Coronary artery (tissue), 2 donors: ENCODE results near the gene EXD2.

ENCODE experiments used
- DNase-seq: peaks from one replicate; pipeline ENCODE4 v3.0.0-alpha.2; 2017; ENCODE audit warnings: low spot score
- H3K27ac ChIP-seq, 2 donors: fragments of 200-600 bp; sonication (generic); one replicate each; pipeline ENCODE4 v1.5.1; 2016 to 2019
- H3K4me3 ChIP-seq: fragments of 200-600 bp; sonication (generic); 2 replicates; pipeline ENCODE4 v1.5.1; 2016; ENCODE audit warnings: mild to moderate bottlenecking, moderate library complexity
- TF ChIP-seq, protein P1 (sequence below): fragments of 200-600 bp; sonication (generic); IDR thresholded peaks from one replicate; pipeline ENCODE4 v1.5.1; 2019; ENCODE audit warnings: antibody characterized with exemption

Gene EXD2, protein sequence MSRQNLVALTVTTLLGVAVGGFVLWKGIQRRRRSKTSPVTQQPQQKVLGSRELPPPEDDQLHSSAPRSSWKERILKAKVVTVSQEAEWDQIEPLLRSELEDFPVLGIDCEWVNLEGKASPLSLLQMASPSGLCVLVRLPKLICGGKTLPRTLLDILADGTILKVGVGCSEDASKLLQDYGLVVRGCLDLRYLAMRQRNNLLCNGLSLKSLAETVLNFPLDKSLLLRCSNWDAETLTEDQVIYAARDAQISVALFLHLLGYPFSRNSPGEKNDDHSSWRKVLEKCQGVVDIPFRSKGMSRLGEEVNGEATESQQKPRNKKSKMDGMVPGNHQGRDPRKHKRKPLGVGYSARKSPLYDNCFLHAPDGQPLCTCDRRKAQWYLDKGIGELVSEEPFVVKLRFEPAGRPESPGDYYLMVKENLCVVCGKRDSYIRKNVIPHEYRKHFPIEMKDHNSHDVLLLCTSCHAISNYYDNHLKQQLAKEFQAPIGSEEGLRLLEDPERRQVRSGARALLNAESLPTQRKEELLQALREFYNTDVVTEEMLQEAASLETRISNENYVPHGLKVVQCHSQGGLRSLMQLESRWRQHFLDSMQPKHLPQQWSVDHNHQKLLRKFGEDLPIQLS

DNA sequence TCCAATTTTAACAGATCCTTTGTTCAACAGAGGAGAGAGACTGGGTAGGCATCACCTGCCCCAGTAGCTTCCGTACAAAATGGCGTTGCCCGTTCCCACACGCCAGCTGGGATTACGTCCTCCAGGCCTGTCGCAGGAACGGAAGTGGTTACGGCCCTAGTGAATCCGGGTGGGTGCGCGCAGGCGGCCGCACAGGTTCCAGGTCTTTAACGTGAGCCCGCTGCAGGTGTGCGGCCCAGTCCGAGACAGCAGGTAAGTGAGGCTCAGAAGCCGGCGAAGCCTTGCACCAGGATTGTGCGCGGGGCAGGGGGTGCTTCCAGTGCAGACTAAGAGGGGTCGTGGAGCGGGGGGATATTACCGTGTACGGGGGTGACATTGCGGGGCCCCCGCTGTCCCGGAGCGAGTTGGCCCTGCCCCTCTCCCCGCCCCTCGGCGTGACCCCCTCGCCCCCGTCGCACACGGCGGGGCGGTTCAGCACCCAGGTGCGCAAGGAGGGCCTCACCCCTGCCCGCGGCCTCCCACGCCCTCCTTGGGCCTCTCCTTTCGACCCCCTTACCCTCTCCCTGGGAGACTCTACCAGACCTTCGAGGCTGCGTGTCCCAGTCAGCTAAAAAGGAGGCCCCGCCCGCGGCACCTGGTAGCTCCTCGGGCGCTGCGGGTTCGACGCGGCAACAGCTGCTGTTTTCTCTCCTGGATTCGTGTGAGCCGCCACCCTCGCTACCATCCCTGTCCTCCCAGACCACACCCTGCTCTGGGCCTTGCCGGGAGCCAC lies at the start of gene EXD2:
Gene EXD2, plus strand, starts transcription at position 159 of the 772 bp plus-strand sequence. CDS start 17,973 bp downstream, outside the sequence.
- H3K4me3 ChIP-seq, result peak within 1 kb of the TSS; percentile 95
- peak within 1 kb of the TSS; percentile 62 to 78 for H3K27ac ChIP-seq
- peak; percentile 84 for DNase-seq
- TF ChIP-seq, protein P1, sequence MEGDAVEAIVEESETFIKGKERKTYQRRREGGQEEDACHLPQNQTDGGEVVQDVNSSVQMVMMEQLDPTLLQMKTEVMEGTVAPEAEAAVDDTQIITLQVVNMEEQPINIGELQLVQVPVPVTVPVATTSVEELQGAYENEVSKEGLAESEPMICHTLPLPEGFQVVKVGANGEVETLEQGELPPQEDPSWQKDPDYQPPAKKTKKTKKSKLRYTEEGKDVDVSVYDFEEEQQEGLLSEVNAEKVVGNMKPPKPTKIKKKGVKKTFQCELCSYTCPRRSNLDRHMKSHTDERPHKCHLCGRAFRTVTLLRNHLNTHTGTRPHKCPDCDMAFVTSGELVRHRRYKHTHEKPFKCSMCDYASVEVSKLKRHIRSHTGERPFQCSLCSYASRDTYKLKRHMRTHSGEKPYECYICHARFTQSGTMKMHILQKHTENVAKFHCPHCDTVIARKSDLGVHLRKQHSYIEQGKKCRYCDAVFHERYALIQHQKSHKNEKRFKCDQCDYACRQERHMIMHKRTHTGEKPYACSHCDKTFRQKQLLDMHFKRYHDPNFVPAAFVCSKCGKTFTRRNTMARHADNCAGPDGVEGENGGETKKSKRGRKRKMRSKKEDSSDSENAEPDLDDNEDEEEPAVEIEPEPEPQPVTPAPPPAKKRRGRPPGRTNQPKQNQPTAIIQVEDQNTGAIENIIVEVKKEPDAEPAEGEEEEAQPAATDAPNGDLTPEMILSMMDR, result no peak

DNA sequence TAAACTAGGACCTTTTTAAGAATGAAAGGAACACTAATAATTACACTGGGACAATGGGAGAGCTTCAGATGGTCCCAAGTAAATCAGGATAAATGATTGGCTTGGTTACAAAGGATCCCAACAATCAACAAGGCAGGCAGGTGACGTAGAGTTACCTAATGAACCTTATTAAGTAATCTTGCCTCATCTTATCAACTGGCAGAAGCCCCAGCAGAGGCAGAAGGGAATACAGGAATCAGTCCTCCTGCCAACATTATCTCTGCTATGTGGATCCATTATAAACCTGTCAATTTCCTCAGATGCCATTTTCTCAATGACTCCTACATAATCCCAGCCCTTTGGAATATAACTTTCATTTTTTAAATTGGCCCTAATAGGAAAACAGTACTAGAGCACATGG lies 49.7 kb upstream of the EXD2 start:
- no peak for DNase-seq
- TF ChIP-seq, protein P1, result no peak
- no peak overlapping the region for H3K4me3 ChIP-seq
- no peak overlapping the region for H3K27ac ChIP-seq

DNA sequence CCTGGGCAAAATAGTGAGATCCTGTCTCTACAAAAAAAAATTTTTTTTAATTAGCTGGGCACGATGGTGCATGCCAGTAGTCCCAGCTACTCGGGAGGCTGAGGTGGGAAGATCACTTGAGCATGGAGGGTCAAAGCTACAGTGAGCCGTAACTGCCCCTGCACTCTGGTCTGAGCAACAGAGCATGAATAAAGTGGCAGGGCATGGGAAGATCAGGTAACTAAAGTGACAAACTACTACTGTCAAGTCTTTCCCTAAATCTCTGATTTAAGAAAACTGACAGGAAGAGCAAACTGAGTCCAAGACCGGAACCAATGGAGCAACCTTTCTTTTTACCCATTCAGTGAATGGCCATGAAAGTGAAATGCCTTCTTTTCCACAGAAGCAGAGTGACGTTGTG lies 49.2 kb upstream of the EXD2 start:
- Histone ChIP-seq H3K27ac (no peak overlapping the region), H3K4me3 (no peak overlapping the region)
- DNase-seq, result no peak
- TF ChIP-seq, protein P1, result no peak

DNA sequence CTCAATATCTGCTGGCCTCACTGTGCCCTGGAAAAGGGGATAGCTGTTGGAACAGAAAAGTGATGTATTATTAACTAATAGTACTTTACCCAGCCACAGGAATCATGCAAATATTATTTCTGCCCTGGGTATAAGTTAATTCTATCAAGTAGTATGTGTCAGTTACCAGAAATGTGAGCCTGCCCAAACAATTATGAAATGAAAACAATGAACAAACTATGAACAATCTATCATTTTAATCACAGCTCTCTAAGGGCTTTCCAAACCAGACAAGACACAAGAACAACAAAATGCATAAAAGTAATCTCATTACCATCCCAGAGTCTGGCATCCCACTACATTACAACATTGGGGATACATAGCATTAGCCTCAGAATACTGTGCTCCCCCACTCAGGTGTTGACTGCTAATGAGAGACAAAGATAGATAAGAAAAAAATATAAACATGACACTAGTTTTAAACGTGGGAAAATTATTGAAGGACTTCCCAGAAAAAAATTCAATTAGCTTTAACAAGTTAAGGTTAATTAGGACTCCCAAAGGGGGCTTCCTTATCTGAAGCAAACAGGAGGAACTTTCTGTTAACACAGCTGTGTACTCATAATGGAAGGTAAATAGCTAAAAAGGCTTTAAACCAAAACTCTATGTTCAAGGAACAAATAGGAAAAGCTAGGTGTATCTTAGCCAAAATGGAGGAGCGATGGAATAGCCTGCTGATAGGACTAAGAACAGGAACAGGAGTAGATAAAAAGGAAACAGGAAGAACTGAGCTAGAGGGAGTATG lies 41.6 kb upstream of the EXD2 start:
- DNase-seq, result no peak
- H3K4me3 ChIP-seq, result no peak overlapping the region
- TF ChIP-seq, protein P1, result no peak
- no peak overlapping the region for H3K27ac ChIP-seq

DNA sequence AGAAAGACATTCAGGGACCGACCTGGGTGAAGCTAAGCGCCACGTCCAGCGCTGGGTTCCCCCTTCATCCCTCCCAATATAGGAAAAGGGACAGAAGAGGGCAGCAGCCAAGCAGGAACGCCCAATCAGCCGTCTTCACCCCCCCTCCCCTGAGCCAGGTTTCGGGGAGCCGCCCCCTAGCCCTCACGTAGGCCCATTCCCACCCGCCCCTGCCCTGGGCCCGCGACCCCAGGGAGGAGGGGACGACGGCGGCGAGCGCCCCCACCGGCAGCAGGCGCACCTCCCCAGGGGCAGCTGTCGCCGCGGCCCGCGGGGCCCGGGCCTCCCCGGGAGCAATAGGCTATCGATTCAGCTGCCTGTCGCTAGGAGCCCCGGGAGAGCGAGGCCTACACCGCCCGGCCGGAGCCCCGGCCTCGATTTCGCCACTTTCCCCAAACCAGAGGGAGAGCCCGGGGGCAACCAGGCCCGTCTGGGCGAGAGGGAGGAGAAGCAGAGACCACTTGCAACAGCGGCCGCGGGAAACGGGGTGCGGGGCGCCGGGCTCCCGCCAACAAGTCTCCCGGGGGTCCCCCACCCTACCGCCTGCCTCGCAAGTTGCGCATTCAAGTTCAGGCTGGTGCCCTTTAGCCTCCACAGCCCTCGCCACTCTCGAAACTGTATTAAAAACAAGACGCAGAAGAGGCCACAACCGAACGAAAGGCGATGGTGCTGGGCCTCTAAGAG lies 39.7 kb upstream of the EXD2 start:
- DNase-seq, result peak; percentile 83
- peak overlapping the region; percentile 83 for H3K4me3 ChIP-seq
- H3K27ac ChIP-seq, result peak overlapping the region; percentile 93
- TF ChIP-seq, protein P1, result peak; percentile 45
